ENCODE data around the gene PPM1L.

DNA sequence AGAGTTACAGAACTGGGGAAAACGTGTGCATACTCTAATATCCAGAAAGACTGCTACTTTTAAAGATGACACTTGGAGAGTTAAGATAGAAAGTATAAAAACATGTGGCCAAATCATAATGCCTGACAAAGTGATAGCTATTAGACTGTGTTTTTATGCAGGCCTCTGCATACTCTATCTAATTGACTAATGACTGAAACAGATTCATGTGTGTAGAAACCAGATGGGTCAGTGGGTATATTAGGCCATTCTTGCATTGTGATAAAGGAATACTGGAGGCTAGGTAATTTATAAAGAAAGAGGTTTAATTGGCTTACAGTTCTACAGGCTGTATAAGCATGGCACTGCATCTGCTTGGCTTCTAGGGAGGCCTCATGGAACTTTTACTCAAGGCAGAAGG is 71.5 kb downstream of the PPM1L start:
- TF ChIP-seq POLR2A (IDR thresholded peaks at IDR 0.05) (no peak), POLR2AphosphoS5 (IDR thresholded peaks at IDR 0.05) (no peak)
- TF ChIP-seq, protein P1, sequence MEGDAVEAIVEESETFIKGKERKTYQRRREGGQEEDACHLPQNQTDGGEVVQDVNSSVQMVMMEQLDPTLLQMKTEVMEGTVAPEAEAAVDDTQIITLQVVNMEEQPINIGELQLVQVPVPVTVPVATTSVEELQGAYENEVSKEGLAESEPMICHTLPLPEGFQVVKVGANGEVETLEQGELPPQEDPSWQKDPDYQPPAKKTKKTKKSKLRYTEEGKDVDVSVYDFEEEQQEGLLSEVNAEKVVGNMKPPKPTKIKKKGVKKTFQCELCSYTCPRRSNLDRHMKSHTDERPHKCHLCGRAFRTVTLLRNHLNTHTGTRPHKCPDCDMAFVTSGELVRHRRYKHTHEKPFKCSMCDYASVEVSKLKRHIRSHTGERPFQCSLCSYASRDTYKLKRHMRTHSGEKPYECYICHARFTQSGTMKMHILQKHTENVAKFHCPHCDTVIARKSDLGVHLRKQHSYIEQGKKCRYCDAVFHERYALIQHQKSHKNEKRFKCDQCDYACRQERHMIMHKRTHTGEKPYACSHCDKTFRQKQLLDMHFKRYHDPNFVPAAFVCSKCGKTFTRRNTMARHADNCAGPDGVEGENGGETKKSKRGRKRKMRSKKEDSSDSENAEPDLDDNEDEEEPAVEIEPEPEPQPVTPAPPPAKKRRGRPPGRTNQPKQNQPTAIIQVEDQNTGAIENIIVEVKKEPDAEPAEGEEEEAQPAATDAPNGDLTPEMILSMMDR (IDR thresholded peaks at IDR 0.05): no peak

All from suprapubic skin (tissue), 4 donors.